GM19468 (cell line): ENCODE results near the gene ASPSCR1.

Experiments used
- ATAC-seq: cut with Tn5 transposase; IDR thresholded peaks from one replicate; pipeline ENCODE4 v1.9.1; 2021; ENCODE audit warnings: mild to moderate bottlenecking, moderate library complexity, moderate number of reproducible peaks; ENCODE audit not compliant: unreplicated experiment; ENCODE audit errors: extremely low read depth

Gene ASPSCR1

GRCh38 chr17:82008941-82009405 lies 31.5 kb downstream of the ASPSCR1 start:
- no peak for ATAC-seq

GRCh38 chr17:82009413-82009812 lies 32.0 kb downstream of the ASPSCR1 start:
- no peak for ATAC-seq

- ATAC-seq, result no peak
Observed at GRCh38 chr17:82010575-82011525, 33.4 kb downstream of the ASPSCR1 start.

- no peak for ATAC-seq
Observed at GRCh38 chr17:82011617-82012187, 34.3 kb downstream of the ASPSCR1 start.

- no peak for ATAC-seq
Observed at GRCh38 chr17:82012261-82012639, 34.8 kb downstream of the ASPSCR1 start.

GRCh38 chr17:82012640-82013295 lies 35.3 kb downstream of the ASPSCR1 start:
- ATAC-seq, result no peak

- no peak for ATAC-seq
Observed at GRCh38 chr17:82013341-82013740, 35.9 kb downstream of the ASPSCR1 start.

GRCh38 chr17:82013772-82014321 lies 36.4 kb downstream of the ASPSCR1 start:
- ATAC-seq, result no peak

- no peak for ATAC-seq
Observed at GRCh38 chr17:82014432-82014831, 37.0 kb downstream of the ASPSCR1 start.

GRCh38 chr17:82014971-82015310 lies 37.5 kb downstream of the ASPSCR1 start:
- ATAC-seq, result no peak

- no peak for ATAC-seq
Observed at GRCh38 chr17:82015311-82015971, 38.0 kb downstream of the ASPSCR1 start.

- ATAC-seq, result no peak
Observed at GRCh38 chr17:82016061-82016874, 38.8 kb downstream of the ASPSCR1 start.

- no peak for ATAC-seq
Observed at GRCh38 chr17:82016875-82017459, 39.5 kb downstream of the ASPSCR1 start.

GRCh38 chr17:82017612-82018151 lies 40.3 kb downstream of the ASPSCR1 start:
- ATAC-seq, result no peak

GRCh38 chr17:82018152-82018988 lies 40.9 kb downstream of the ASPSCR1 start:
- ATAC-seq, result no peak

- no peak for ATAC-seq
Observed at GRCh38 chr17:82018989-82019689, 41.7 kb downstream of the ASPSCR1 start.
